ENCODE data around the gene SLC22A6.

GRCh38 chr11:63020671-63021291, 36.0 kb upstream of the SLC22A6 start:
- TF ChIP-seq EZH2 (IDR thresholded peaks at IDR 0.05; ENCODE audit: insufficient read depth, poor library complexity, severe bottlenecking) (no peak), EZH2phosphoT487 (IDR thresholded peaks at IDR 0.05; ENCODE audit: insufficient read depth, low read depth) (no peak)

All from GM23248 (cell line).